VCaP (cell line): Measurements from ENCODE around the gene POU2AF3.

Experiments
- H3K27ac ChIP-seq: fragments of 450-650 bp; 2 replicates; pipeline ENCODE4 v1.5.1; 2017
- TF ChIP-seq, protein P1 (sequence below): fragments of 450-650 bp; conservative IDR thresholded peaks from 2 replicates; pipeline ENCODE4 v1.5.1; 2017; ENCODE audit warnings: mild to moderate bottlenecking, moderate library complexity

POU2AF3 gene

DNA sequence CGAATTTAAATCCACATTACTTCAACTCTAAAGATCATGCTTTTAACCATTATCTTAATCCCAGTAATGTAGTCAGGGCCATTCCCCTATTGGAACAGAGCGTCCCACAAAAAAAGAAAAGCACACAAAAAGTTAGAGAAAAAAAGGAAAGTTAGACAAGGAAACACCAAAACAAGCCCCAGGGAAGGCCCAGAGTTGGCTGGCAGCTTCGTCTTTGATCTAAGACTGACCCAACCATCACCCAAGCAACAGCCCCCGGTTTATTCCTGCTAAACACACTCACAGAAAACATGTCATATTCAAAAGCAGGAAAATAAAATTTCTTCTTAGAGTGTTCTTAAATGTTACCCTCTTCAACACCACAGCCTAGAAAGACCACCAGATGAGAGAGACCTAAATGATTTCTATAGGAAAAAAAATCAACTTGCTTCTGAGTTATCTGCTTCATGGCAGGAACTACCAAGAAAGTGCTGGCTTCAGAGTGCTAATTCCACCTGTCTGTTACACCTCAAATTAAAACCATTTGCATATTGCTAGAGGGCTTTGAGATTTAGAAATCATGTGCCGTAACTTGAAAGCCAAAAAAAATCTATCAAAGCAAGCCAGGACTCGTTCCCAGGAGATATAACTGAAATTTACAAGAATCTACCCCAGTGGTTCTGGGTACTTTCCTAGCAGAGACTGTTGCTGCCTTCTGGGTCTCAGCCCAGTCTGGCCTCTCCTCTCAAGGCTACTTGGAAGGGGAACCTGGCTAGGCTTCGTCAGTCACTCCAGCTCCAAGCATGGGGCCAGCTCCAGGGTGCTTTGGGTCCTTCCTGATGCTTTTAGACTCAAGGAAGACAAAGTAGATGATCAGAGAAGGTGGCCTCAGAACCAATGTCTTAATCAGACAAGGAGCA, 31.2 kb downstream of the POU2AF3 start:
- H3K27ac ChIP-seq: peak overlapping the region; percentile 99
- TF ChIP-seq, protein P1, sequence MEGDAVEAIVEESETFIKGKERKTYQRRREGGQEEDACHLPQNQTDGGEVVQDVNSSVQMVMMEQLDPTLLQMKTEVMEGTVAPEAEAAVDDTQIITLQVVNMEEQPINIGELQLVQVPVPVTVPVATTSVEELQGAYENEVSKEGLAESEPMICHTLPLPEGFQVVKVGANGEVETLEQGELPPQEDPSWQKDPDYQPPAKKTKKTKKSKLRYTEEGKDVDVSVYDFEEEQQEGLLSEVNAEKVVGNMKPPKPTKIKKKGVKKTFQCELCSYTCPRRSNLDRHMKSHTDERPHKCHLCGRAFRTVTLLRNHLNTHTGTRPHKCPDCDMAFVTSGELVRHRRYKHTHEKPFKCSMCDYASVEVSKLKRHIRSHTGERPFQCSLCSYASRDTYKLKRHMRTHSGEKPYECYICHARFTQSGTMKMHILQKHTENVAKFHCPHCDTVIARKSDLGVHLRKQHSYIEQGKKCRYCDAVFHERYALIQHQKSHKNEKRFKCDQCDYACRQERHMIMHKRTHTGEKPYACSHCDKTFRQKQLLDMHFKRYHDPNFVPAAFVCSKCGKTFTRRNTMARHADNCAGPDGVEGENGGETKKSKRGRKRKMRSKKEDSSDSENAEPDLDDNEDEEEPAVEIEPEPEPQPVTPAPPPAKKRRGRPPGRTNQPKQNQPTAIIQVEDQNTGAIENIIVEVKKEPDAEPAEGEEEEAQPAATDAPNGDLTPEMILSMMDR: no peak

DNA sequence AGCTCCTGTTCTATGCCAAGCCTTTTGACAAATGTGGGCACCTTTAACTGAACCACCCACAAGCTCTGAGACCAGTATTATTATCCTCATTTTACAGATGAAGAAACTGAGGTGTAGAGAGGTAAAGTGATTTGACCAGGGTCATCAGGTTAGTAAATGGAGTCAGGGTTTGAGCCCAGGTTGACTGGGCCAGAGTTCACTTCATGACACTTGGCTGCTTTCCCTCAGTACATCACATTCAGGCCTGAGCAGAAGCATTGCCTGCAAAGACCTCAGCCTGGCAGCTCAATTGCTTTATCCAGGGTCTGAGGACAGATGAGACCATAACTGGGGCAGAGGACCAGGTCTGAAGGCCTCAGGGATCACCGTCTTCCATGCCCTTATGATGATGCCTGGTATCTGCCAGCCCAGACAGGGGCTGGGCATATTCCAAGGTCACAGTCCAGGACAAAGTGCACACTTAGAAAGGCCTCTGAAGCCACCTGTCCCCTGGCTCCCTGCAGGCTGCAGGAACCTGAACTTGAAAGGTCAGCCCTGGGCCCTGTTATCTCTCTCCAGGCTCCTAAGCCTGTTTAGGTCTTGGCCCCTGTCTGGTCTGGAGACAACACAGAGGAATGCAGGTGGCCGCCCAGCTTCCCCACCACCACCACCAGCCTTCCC, 32.0 kb downstream of the POU2AF3 start:
- TF ChIP-seq, protein P1: no peak
- H3K27ac ChIP-seq: peak overlapping the region; percentile 99

DNA sequence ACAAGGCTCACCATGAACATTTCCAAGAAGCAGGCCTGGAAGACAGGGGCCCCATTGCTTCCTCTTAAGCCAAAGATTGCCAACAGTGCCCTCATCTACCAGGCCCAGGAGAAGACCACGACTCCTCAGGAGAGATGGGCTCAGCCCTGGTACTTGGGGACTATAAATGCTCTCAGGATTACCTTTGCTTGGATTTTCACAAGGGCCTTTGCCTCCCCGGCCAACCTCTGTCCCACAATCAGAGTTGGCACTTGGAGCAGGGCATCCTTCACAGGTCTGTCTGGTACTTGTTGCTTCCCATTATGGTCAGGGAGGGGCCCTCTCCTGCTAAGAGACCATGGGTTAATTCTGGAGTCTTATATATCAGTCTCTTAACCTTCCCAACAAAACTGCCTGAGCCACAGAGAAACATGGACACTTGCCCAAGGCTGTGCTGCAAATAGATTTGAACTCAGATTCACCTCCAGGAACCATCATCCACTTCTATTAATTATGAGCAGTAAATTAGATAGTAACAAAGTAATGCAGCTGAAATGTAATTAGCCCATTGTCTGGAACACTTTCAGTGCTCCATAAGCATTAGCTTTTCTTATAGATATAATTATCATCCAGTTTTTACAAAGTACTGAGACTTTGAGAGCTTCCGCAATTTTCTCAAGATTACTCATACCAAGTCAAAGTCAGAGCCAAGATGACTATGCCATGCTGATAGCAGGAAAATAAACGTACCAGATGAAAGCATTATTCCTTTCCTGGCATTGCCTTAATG, 33.5 kb downstream of the POU2AF3 start:
- TF ChIP-seq, protein P1: no peak
- peak overlapping the region; percentile 99; the same call in 1 of the 2 replicates for H3K27ac ChIP-seq

DNA sequence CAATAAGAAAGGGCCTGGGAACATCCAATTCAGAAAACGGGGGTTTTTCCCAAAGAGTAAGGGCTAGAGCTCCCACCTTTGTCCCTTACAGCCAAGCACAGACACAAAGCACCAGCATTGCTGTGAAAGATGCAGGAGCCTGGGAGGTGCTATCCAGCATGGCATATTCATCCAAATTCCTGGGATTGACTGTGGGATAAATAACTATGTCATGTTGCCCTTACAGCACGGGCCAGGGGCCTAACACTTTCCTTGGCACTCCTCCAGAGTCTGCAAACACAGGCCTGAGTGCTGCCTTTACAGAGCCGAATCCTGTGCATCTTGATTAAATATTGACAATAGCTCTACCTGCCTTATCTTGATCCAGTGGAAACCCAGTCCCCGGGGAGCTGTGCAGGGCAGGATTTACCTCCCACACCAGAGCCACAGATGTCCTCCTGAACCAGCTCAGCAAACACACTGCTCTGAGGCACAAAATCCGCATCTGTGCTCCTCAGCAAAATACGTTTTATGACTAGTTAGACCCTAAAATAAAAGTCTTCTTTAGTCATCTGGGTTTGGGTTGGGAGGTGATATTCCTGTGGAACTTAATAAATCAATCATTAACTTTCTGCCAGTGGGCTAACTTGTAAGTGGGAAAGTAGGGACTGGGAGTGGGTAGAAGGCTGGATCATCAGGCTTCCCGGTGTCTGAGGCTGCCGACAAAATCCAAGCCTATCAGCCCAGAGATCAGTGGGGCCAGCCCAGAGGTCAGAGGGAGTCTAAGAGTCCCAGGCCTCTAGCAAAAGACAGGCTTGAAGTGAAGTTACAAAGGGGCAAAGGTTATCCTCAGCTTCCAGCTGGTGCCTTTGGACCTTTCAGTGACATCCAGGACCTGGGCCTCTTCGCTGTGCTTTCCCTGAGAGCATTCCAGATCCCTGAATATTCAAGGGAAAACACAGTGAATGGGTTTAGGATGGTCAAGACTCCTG, 36.5 kb downstream of the POU2AF3 start:
- peak overlapping the region; percentile 99 for H3K27ac ChIP-seq
- TF ChIP-seq, protein P1: no peak

DNA sequence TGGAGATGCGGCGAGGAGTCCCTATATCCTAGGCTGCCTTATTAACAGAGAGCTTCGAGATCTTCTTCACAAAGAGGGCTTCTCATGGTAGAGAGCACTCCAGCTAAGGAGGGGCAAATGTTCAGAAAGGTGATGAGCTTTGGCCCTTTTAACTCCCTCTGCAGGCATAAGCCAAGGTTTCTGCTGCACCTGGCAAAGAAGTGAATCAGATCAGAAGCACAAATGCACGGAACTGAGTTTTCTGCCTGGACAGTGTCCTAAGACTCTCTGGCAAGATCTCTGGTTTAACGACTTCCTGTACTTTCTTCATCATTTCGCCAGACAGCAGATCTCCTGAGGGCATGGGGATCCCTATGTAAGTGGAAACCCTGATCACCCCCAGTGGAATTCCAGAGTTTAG, 37.2 kb downstream of the POU2AF3 start:
- TF ChIP-seq, protein P1: no peak
- peak overlapping the region; percentile 99 for H3K27ac ChIP-seq

DNA sequence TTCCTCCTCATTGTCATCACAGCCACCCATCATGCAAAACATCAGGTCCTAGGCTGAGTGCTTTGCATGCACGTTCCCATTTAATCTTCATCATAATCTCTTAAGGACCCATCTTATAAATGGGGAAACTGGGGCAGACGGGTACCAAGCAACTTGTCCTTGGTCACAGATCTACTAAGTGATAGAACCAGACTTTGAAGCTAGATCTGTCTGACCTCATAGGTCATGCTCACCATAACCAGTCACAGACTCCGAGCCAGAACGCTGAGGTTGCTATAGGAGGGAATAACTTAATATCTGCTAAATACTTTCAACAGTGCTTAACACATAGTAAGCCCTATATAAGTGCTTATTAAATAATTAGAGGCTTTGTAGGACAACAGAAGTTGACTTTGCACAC, 37.7 kb downstream of the POU2AF3 start:
- peak overlapping the region; percentile 99 for H3K27ac ChIP-seq

More for the DNA sequence above, 37.7 kb downstream of the POU2AF3 start:
- TF ChIP-seq, protein P1: no peak
